Loucy (cell line): ENCODE results near the gene PROZ.

ENCODE experiments used
- CTCF ChIP-seq: fragments of 200-600 bp; sonication (generic); conservative IDR thresholded peaks from 2 replicates; pipeline ENCODE4 v1.5.1; 2014; ENCODE audit warnings: mild to moderate bottlenecking, antibody characterized with exemption, low read length
- EZH2phosphoT487 ChIP-seq: fragments of 200-600 bp; IDR thresholded peaks from 2 replicates; pipeline ENCODE4 v1.6.1; 2018; ENCODE audit warnings: antibody characterized with exemption, mild to moderate bottlenecking, moderate library complexity, borderline replicate concordance

DNA sequence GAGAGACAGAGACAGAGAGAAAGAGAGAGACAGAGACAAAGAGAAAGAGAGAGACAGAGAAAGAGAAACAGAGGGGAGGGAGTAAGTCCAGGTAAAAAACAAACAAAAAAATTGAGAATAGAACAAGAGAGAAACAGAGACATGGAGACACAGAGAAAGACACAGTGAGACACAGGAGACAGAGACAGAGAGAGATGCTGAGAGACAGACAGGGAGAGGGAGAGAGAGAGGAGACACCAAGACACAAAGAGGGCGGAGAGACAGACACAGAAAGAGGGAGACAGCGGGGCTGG, 5.8 kb upstream of the PROZ start:
- TF ChIP-seq CTCF (no peak), EZH2phosphoT487 (no peak)
